GM21367 (cell line): ENCODE results near the gene KCNQ5.
"Not testable (repeated sequence)": the region's sequence is repeated elsewhere in the genome, so short reads cannot be mapped to it uniquely, and the experiment has no call there.

ENCODE experiments used
- ATAC-seq: cut with Tn5 transposase; IDR thresholded peaks from one replicate; pipeline ENCODE4 v1.9.1; 2021; ENCODE audit not compliant: unreplicated experiment

The KCNQ5 gene

GRCh38 chr6:73227606-73228255 is 605.9 kb downstream of the KCNQ5 start:
- ATAC-seq = no peak

DNA sequence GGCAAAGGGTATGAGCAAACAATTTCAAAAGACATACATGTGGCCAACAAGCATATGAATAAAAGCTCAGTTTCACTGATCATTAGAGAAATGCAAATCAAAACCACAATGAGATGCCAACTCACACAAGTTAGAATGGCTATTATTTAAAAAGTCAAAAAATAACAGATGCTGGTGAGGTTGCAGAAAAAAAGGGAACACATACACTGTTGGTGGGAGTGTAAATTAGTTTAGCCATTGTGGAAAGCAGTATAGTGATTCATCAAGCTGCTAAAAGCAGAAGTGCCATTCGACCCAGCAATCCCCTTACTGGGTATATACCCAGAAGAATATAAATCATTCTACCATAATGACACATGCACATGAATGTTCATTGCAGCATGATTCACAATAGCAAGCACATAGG is 610.1 kb downstream of the KCNQ5 start:
- ATAC-seq = no peak

DNA sequence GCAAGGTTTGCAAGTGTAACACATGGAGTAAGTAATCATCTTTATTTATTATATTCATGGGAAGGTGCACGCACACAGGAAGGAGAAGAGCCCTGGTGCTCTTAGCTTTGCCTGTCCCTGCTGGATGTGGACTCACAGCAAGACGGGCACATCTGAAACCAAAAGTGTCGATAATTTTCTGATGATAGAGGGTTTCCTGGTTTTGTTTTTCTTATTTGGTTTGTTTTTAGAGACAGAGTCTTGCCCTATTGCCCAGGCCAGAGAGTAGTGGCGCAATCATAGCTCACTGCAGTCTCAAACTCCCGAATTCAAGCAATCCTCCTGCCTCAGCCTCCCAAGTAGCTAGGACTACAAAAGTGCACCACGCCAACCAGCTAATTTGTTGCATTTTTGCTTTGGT is 611.2 kb downstream of the KCNQ5 start:
- ATAC-seq = no peak

DNA sequence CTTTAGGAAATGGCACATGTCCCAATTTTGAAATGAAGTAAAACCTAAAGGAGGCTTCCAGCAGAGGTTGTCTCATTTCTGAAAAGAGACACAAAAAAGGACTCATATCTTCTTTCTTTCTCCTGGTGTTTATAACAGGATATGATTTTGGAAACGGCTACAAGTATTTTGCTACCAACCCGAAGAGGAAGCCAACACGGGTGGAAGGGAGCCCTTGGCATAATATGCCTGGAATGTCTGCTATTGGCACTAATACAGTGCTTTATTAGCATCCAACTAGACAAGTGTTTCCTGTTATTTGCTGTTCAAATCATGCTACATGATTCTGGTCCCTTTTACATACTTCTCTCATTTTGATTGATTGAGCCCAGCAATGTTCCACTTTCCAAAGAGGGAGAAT is 612.1 kb downstream of the KCNQ5 start:
- not testable (repeated sequence) for ATAC-seq

GRCh38 chr6:73234733-73235132 is 612.9 kb downstream of the KCNQ5 start:
- ATAC-seq = no peak

GRCh38 chr6:73236144-73236750 is 614.4 kb downstream of the KCNQ5 start:
- no peak for ATAC-seq

DNA sequence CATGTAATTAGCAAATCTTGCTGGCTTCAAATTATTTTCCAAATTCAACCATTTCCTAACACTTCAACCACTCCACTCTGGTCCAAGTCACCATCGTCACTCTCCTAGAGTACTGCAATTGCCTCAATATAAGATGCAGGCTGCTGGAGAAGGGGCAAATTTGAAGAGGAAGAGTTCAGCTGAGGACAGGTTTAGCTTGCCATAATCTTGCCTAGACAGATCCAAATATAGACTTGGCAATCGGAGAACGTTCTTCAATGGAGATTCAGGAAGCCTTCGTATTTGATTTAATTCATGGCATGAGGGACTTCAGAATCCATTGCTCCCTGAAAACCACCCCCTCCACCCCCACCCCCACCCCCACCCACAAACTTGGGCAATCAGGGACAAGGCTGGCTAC is 618.9 kb downstream of the KCNQ5 start:
- ATAC-seq = no peak

- ATAC-seq = no peak
Observed at GRCh38 chr6:73242001-73242400, 620.1 kb downstream of the KCNQ5 start.
